ENCODE data around the gene SYT1.

SYT1 gene

GRCh38 chr12:79329933-79330332, 465.4 kb downstream of the SYT1 start:
- no peak for TF ChIP-seq CTCF (conservative IDR thresholded peaks at IDR 0.05; ENCODE audit: control insufficient read depth, insufficient read depth, low read depth, low read length)
- DNase-seq (ENCODE audit: low read depth), result peak; percentile 6
- no peak overlapping the region for H3K4me3 ChIP-seq (ENCODE audit: control insufficient read depth, low read depth, low read length)

GRCh38 chr12:79331870-79332269, 467.3 kb downstream of the SYT1 start:
- TF ChIP-seq CTCF (conservative IDR thresholded peaks at IDR 0.05; ENCODE audit: control insufficient read depth, insufficient read depth, low read depth, low read length), result no peak
- H3K4me3 ChIP-seq (ENCODE audit: control insufficient read depth, low read depth, low read length), result no peak overlapping the region
- no peak for DNase-seq (ENCODE audit: low read depth)

- no peak overlapping the region for H3K4me3 ChIP-seq (ENCODE audit: control insufficient read depth, low read depth, low read length)
- no peak for DNase-seq (ENCODE audit: low read depth)
- no peak for TF ChIP-seq CTCF (conservative IDR thresholded peaks at IDR 0.05; ENCODE audit: control insufficient read depth, insufficient read depth, low read depth, low read length)
These were observed 468.6 kb downstream of the SYT1 start for GRCh38 chr12:79333144-79333543.

GRCh38 chr12:79337662-79338290, 473.2 kb downstream of the SYT1 start:
- DNase-seq (ENCODE audit: low read depth), result no peak
- TF ChIP-seq CTCF (conservative IDR thresholded peaks at IDR 0.05; ENCODE audit: control insufficient read depth, insufficient read depth, low read depth, low read length), result no peak
- H3K4me3 ChIP-seq (ENCODE audit: control insufficient read depth, low read depth, low read length), result no peak overlapping the region

- H3K4me3 ChIP-seq (ENCODE audit: control insufficient read depth, low read depth, low read length), result no peak overlapping the region
- TF ChIP-seq CTCF (conservative IDR thresholded peaks at IDR 0.05; ENCODE audit: control insufficient read depth, insufficient read depth, low read depth, low read length), result peak; percentile 62
- DNase-seq (ENCODE audit: low read depth), result peak; percentile 45
These were observed 480.6 kb downstream of the SYT1 start for GRCh38 chr12:79344855-79345847.

GRCh38 chr12:79347866-79348265, 483.3 kb downstream of the SYT1 start:
- no peak for TF ChIP-seq CTCF (conservative IDR thresholded peaks at IDR 0.05; ENCODE audit: control insufficient read depth, insufficient read depth, low read depth, low read length)
- no peak for DNase-seq (ENCODE audit: low read depth)
- no peak overlapping the region for H3K4me3 ChIP-seq (ENCODE audit: control insufficient read depth, low read depth, low read length)
